NCI-H1048 (cell line): ENCODE results near the gene KIRREL1.

ENCODE experiments used
- DNase-seq: peaks from one replicate; lab custom pipeline; 2025; lab: John Stamatoyannopoulos, UW

Gene KIRREL1

GRCh38 chr1:158035976-158036583 lies 42.6 kb downstream of the KIRREL1 start:
- no peak for DNase-seq

GRCh38 chr1:158037008-158037865 lies 43.8 kb downstream of the KIRREL1 start:
- DNase-seq = no peak

- no peak for DNase-seq
Observed at GRCh38 chr1:158037866-158038359, 44.5 kb downstream of the KIRREL1 start.

GRCh38 chr1:158038793-158039192 lies 45.3 kb downstream of the KIRREL1 start:
- DNase-seq = no peak

GRCh38 chr1:158039380-158039779 lies 45.9 kb downstream of the KIRREL1 start:
- no peak for DNase-seq

GRCh38 chr1:158040323-158040722 lies 46.9 kb downstream of the KIRREL1 start:
- DNase-seq = no peak

- DNase-seq = no peak
Observed at GRCh38 chr1:158043232-158043631, 49.8 kb downstream of the KIRREL1 start.

GRCh38 chr1:158045639-158046038 lies 52.2 kb downstream of the KIRREL1 start:
- no peak for DNase-seq

- DNase-seq = no peak
Observed at GRCh38 chr1:158046715-158047510, 53.5 kb downstream of the KIRREL1 start.

- DNase-seq = no peak
Observed at GRCh38 chr1:158048371-158049067, 55.1 kb downstream of the KIRREL1 start.

- no peak for DNase-seq
Observed at GRCh38 chr1:158049853-158050252, 56.4 kb downstream of the KIRREL1 start.

GRCh38 chr1:158053276-158053675 lies 59.8 kb downstream of the KIRREL1 start:
- DNase-seq = no peak

GRCh38 chr1:158054721-158055120 lies 61.3 kb downstream of the KIRREL1 start:
- no peak for DNase-seq

- no peak for DNase-seq
Observed at GRCh38 chr1:158055854-158056253, 62.4 kb downstream of the KIRREL1 start.

GRCh38 chr1:158056498-158056897 lies 63.1 kb downstream of the KIRREL1 start:
- no peak for DNase-seq

- DNase-seq = no peak
Observed at GRCh38 chr1:158058237-158058985, 65.0 kb downstream of the KIRREL1 start.

GRCh38 chr1:158059984-158060383 lies 66.5 kb downstream of the KIRREL1 start:
- no peak for DNase-seq

- no peak for DNase-seq
Observed at GRCh38 chr1:158062174-158062573, 68.7 kb downstream of the KIRREL1 start.

- no peak for DNase-seq
Observed at GRCh38 chr1:158067662-158068061, 74.2 kb downstream of the KIRREL1 start.

GRCh38 chr1:158068918-158069317 lies 75.5 kb downstream of the KIRREL1 start:
- no peak for DNase-seq

GRCh38 chr1:158071138-158071537 lies 77.7 kb downstream of the KIRREL1 start:
- DNase-seq = no peak
